Measurements from ENCODE around the gene EIF2A. TPM values are rescaled to one million over a fixed set of nuclear protein-coding genes. Genes with fewer than 3 reads are reported as not detected.

The EIF2A gene
- total and polyA plus RNA-seq, 4 donors: 59.5 to 127 (median 69.6) TPM

DNA sequence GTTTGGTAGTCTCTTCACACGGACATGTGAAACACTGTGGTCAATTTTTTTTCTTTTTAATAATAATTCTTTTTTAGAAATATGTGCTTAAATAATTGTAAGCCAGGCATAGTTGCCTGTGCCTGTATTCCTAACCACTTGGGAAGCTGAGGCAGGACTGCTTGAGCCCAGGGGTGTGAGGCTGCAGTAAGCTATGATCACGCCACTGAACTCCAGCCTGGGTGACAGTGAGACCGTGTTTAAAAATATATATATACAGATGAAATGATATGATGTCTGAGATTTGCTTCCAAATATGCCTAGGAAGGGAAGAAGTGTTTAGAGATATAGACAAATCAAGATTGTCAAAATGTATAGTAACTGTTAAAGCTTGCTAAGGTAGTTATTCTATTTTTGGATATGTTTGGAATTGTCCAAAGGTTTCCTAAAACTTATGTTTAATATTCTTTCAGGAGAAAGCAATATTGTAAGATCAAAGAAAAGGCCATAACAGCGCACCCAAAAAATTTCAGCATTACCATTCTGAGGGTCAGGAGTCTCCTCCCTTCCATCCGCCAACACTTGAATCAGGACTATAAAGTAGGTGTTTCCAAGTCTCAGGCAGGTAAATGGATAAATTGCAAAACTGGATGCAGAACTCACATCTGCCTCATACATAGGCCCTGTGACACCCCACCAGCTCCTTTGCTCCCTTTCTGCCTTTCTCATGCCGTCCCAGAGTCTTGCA lies 56.0 kb downstream of the EIF2A start:
- DNase-seq: peak in 1 of 3 donors; percentile 31
- Histone ChIP-seq H3K36me3 (ENCODE audit: control insufficient read depth in 4 of 4, insufficient read depth in 4 of 4, low read length in 4 of 4) (peaks cover 0 to 3% (median under 1%) of the 10 kb centered on the region in 4 donors), H3K9me3 (ENCODE audit: control insufficient read depth in 4 of 4, insufficient read depth in 3 of 4, low read length in 3 of 4) (no peaks in the 10 kb centered on the region), H3K9ac (ENCODE audit: insufficient read depth in 1 of 2, low read length in 2 of 2) (peak overlapping the region; percentile 94 to 98), H3K4me1 (ENCODE audit: control insufficient read depth in 5 of 5, insufficient read depth in 5 of 5, low read length in 5 of 5) (peaks cover 0 to 11% (median 7%) of the 10 kb centered on the region in 5 donors), H3K27me3 (ENCODE audit: control insufficient read depth in 3 of 3, insufficient read depth in 3 of 3, low read length in 2 of 3) (no peaks in the 10 kb centered on the region), H3K4me3 (peak overlapping the region; percentile 40), H3K27ac (ENCODE audit: low read depth in 1 of 2, low read length in 1 of 2) (peak overlapping the region; percentile 96 to 97)
- TF ChIP-seq, protein P1, sequence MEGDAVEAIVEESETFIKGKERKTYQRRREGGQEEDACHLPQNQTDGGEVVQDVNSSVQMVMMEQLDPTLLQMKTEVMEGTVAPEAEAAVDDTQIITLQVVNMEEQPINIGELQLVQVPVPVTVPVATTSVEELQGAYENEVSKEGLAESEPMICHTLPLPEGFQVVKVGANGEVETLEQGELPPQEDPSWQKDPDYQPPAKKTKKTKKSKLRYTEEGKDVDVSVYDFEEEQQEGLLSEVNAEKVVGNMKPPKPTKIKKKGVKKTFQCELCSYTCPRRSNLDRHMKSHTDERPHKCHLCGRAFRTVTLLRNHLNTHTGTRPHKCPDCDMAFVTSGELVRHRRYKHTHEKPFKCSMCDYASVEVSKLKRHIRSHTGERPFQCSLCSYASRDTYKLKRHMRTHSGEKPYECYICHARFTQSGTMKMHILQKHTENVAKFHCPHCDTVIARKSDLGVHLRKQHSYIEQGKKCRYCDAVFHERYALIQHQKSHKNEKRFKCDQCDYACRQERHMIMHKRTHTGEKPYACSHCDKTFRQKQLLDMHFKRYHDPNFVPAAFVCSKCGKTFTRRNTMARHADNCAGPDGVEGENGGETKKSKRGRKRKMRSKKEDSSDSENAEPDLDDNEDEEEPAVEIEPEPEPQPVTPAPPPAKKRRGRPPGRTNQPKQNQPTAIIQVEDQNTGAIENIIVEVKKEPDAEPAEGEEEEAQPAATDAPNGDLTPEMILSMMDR (IDR thresholded peaks at IDR 0.05; ENCODE audit: control extremely low read depth, extremely low read depth): no peak
- no peak for ATAC-seq (ENCODE audit: insufficient read depth, low FRiP score)
- WGBS, 2 donors: 30 to 46% methylated on average over 6 of the region's 6 CpGs

DNA sequence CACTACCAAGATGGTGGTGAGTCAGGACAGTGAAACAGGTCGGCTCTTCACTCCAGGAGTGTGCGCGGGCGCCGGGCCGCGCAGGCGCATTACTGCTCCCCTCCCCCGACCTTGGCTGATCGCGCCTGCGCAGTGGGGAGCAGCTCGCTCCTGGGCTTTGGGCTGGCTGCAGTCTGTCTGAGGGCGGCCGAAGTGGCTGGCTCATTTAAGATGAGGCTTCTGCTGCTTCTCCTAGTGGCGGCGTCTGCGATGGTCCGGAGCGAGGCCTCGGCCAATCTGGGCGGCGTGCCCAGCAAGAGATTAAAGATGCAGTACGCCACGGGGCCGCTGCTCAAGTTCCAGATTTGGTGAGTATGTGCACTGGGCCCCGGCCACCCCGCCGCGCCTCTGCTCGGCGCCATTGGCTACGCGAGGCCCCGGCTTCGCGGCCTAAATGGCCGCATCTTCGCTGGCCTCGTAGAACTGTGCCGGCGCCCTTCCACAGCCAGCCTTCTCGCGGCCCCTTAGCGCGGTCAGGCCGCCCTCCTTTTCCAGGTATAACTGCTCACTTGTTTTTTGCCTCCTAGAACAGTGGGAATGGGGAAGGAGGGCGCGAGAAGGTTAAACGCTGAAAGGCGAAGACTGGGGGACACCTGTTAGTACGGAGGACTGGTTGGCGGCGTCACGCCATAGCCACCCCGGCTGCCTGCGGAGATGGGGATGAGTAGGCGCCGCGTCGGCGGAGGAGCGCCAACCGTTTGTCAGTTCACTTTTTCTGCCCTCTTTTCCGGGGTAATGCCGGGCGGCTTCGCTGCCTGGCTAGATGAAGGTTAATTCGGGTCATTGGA lies 56.8 kb downstream of the EIF2A start, which contains the start of gene SELENOT:
SELENOT (plus strand) TSS at position 169 of the 827 bp plus-strand sequence; CDS start at position 211, 42 bp downstream.
- Histone ChIP-seq H3K4me1 (ENCODE audit: control insufficient read depth in 5 of 5, insufficient read depth in 5 of 5, low read length in 5 of 5) (peaks cover 0 to 11% (median 7%) of the 10 kb centered on the region in 5 donors), H3K27me3 (ENCODE audit: control insufficient read depth in 3 of 3, insufficient read depth in 3 of 3, low read length in 2 of 3) (no peaks in the 10 kb centered on the region), H3K4me3 (peak within 1 kb of the TSS; percentile 64), H3K27ac (ENCODE audit: low read depth in 1 of 2, low read length in 1 of 2) (peak within 1 kb of the TSS; percentile 96 to 97), H3K9ac (ENCODE audit: insufficient read depth in 1 of 2, low read length in 2 of 2) (peak within 1 kb of the TSS; percentile 94 to 98), H3K9me3 (ENCODE audit: control insufficient read depth in 4 of 4, insufficient read depth in 3 of 4, low read length in 3 of 4) (no peaks in the 10 kb centered on the region), H3K36me3 (ENCODE audit: control insufficient read depth in 4 of 4, insufficient read depth in 4 of 4, low read length in 4 of 4) (peaks cover 0 to 3% (median under 1%) of the 10 kb centered on the region in 4 donors)
- TF ChIP-seq, protein P1 (IDR thresholded peaks at IDR 0.05; ENCODE audit: control extremely low read depth, extremely low read depth): no peak
- WGBS, 2 donors: 0% methylated on average over 66 to 69 of the region's 69 CpGs
- ATAC-seq (ENCODE audit: insufficient read depth, low FRiP score) (peak; percentile 93), DNase-seq (peak; percentile 98)

DNA sequence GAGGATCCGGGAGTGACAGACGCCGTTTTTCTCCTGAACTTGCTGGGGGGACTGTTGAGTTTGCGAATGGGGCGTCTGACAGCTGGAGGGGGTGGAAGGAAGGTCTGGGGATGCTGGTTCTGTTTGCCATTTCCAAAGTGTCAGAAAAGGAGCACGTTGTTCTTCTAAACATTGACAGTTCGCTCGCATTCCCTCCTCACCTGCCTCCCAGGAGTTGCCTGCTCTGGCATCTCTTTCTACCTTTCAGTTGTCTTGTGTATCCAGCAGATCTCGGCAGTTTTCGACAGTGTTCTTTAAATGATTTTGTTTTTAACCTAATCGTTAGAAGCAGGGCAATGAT lies 57.4 kb downstream of the EIF2A start:
- WGBS, 2 donors: 1 to 2% methylated on average over 11 of the region's 11 CpGs
- H3K9me3 ChIP-seq (ENCODE audit: control insufficient read depth in 4 of 4, insufficient read depth in 3 of 4, low read length in 3 of 4): no peaks in the 10 kb centered on the region
- no peak for ATAC-seq (ENCODE audit: insufficient read depth, low FRiP score)
- no peaks in the 10 kb centered on the region for H3K27me3 ChIP-seq (ENCODE audit: control insufficient read depth in 3 of 3, insufficient read depth in 3 of 3, low read length in 2 of 3)
- H3K4me3 ChIP-seq: peak overlapping the region; percentile 64
- peaks cover 0 to 3% (median under 1%) of the 10 kb centered on the region in 4 donors for H3K36me3 ChIP-seq (ENCODE audit: control insufficient read depth in 4 of 4, insufficient read depth in 4 of 4, low read length in 4 of 4)
- no peak for DNase-seq
- H3K9ac ChIP-seq (ENCODE audit: insufficient read depth in 1 of 2, low read length in 2 of 2): peak overlapping the region; percentile 94 to 96
- H3K4me1 ChIP-seq (ENCODE audit: control insufficient read depth in 5 of 5, insufficient read depth in 5 of 5, low read length in 5 of 5): peaks cover 0 to 11% (median 7%) of the 10 kb centered on the region in 5 donors
- H3K27ac ChIP-seq (ENCODE audit: low read depth in 1 of 2, low read length in 1 of 2): peak overlapping the region; percentile 96 to 97
- TF ChIP-seq, protein P1 (IDR thresholded peaks at IDR 0.05; ENCODE audit: control extremely low read depth, extremely low read depth): no peak
